Epithelial cell of proximal tubule (primary cell): ENCODE data around the gene NRXN3. TPM values are rescaled to one million over a fixed set of nuclear protein-coding genes. Genes with fewer than 3 reads are reported as not detected.
A peak's percentile ranks its signal among the peaks of the same experiment; 100 is the strongest.

Experiments
- DNase-seq: peaks from one replicate; pipeline ENCODE4 v3.0.0-alpha.2; 2011; ENCODE audit warnings: low read depth
- H3K4me3 ChIP-seq: 2 replicates; pipeline ENCODE4 v1.5.1; 2011; ENCODE audit warnings: low read depth, mild to moderate bottlenecking, low read length
- total RNA-seq: library from RNA; depleted of rRNA; stranded (reverse); fragments of >200 nt; gene quantifications from 2 replicates; pipeline ENCODE4 v1.2.3, GENCODE V29; 2015
- TF ChIP-seq, protein P1 (sequence below): conservative IDR thresholded peaks from 2 replicates; pipeline ENCODE4 v1.5.1; 2012; ENCODE audit warnings: low read depth, mild to moderate bottlenecking, low read length

Gene NRXN3
- total RNA-seq, 1 donor from 2014 or later = 1.2 TPM

DNA sequence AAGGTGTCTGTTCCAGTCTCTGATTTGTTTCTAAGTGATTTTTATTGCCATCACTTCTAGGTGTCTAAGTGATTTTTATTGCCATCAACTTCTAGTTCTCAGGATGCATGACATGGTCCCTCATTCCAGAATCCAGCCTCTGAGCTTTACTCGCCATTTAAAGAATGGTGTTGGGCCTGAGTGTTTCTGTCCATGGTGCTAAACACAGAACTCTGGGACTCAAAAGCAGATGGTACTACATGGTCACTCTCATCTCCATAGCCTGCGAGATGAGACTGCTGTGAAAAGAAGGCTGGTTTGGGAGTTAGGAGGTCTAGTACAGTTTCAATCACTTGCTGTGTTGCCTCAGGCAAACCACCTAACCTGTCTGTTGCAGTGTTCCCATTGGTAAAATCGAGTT, 276.6 kb downstream of the NRXN3 start:
- no peak overlapping the region for H3K4me3 ChIP-seq
- DNase-seq = no peak
- TF ChIP-seq, protein P1, sequence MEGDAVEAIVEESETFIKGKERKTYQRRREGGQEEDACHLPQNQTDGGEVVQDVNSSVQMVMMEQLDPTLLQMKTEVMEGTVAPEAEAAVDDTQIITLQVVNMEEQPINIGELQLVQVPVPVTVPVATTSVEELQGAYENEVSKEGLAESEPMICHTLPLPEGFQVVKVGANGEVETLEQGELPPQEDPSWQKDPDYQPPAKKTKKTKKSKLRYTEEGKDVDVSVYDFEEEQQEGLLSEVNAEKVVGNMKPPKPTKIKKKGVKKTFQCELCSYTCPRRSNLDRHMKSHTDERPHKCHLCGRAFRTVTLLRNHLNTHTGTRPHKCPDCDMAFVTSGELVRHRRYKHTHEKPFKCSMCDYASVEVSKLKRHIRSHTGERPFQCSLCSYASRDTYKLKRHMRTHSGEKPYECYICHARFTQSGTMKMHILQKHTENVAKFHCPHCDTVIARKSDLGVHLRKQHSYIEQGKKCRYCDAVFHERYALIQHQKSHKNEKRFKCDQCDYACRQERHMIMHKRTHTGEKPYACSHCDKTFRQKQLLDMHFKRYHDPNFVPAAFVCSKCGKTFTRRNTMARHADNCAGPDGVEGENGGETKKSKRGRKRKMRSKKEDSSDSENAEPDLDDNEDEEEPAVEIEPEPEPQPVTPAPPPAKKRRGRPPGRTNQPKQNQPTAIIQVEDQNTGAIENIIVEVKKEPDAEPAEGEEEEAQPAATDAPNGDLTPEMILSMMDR = no peak

DNA sequence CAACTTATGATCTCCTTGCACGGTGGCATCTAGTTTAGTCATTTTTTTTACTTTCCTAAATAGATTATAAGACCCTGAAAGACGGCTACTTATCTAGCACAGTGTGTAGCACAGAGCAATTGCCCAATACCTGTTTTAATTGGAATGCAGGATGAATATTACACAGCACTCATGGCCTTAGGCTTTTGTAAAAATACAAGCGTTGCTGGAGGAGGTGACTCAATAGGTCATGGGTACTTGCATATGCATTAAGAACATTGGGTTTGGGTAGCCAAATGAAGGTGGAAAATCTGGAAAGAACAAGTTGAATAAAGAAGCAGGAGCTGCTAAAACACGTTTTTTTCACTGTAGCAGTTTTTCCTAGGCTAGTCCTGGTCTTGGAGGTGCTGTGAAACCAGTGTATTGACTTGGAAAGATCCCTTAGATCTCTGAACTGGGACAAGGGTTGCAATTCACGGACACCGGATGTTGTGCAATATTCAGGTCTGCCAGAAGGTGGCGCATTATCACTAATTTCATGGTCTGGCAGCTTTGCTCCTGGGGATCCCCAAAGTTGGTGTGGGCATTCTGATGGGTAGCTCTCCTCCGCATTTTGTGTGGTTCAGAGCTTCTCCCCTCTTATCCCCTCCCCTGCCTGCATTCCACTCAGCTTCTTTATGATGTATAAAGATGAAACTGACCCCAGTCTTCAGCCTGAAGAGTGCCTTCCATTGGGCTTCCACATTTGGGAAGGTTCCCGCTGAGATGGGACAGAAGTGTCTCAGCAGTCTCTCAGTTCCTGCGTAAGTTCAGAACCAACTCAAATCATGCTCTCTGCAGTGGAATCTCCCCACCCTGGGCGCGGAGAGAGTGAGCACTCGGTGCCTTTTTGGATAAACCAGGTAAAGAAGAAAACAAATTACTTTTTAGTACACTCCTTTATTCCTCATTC, 278.3 kb downstream of the NRXN3 start:
- DNase-seq = peak; percentile 50
- TF ChIP-seq, protein P1 = peak; percentile 83
- no peak overlapping the region for H3K4me3 ChIP-seq

GRCh38 chr14:78450669-78451318, 280.6 kb downstream of the NRXN3 start:
- DNase-seq = no peak
- H3K4me3 ChIP-seq = no peak overlapping the region
- TF ChIP-seq, protein P1 = no peak

GRCh38 chr14:78451319-78451695, 281.1 kb downstream of the NRXN3 start:
- TF ChIP-seq, protein P1 = no peak
- DNase-seq = no peak
- no peak overlapping the region for H3K4me3 ChIP-seq

GRCh38 chr14:78455896-78456435, 285.8 kb downstream of the NRXN3 start:
- H3K4me3 ChIP-seq = no peak overlapping the region
- TF ChIP-seq, protein P1 = no peak
- no peak for DNase-seq

DNA sequence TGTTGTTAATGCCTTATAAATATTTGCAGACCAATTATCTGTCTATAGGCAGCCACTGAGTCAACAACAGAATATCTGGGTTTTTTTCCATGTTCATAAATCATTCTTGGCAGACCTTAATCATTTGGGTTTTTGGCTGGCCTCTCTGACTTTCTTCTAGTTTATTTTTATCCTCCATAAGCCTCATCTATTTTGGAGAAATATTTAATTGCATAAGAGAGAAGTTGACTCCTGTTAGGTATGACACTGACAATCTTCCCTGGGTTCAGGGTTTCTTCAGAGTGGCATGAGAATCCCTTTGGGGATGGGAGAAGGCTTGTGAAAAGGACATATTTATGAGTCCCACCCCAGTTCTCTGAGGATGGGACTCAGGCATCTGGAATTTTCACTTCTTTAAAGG, 299.8 kb downstream of the NRXN3 start:
- TF ChIP-seq, protein P1 = no peak
- H3K4me3 ChIP-seq = no peak overlapping the region
- no peak for DNase-seq
